Nephron progenitor cell (in vitro differentiated cells): Measurements from ENCODE around the gene PVR.
"Not testable (repeated sequence)": the region's sequence is repeated elsewhere in the genome, so short reads cannot be mapped to it uniquely, and the experiment has no call there.

Experiments
- DNase-seq: peaks from one replicate; pipeline ENCODE4 v3.0.0; 2021
- H3K27ac Mint-ChIP-seq: 2 replicates; pipeline ENCODE4 v1.8.0; 2021; ENCODE audit warnings: mild to moderate bottlenecking, moderate library complexity, mixed read lengths
- H3K27me3 Mint-ChIP-seq: 2 replicates; pipeline ENCODE4 v1.8.0; 2021; ENCODE audit warnings: mild to moderate bottlenecking, low read depth, mixed read lengths; ENCODE audit not compliant: poor library complexity
- H3K36me3 Mint-ChIP-seq: 2 replicates; pipeline ENCODE4 v1.8.0; 2021; ENCODE audit warnings: low read depth, mixed read lengths
- H3K4me1 Mint-ChIP-seq: 2 replicates; pipeline ENCODE4 v1.8.0; 2021; ENCODE audit warnings: mixed read lengths
- H3K4me3 Mint-ChIP-seq: 2 replicates; pipeline ENCODE4 v1.8.0; 2021; ENCODE audit warnings: mild to moderate bottlenecking, moderate library complexity, mixed read lengths
- H3K9me3 Mint-ChIP-seq: 2 replicates; pipeline ENCODE4 v1.8.0; 2021; ENCODE audit warnings: mild to moderate bottlenecking, moderate library complexity, mixed read lengths
- CTCF ChIP-seq: fragments of 200-600 bp; sonication (generic); IDR thresholded peaks from 2 replicates; pipeline ENCODE4 v1.5.0; 2021; ENCODE audit warnings: antibody characterized with exemption

The PVR gene

GRCh38 chr19:44705502-44706010, 61.8 kb downstream of the PVR start:
- no peaks in the 10 kb centered on the region for H3K9me3 Mint-ChIP-seq
- no peak for TF ChIP-seq CTCF
- no peak overlapping the region for H3K27ac Mint-ChIP-seq
- no peak for DNase-seq
- no peaks in the 10 kb centered on the region for H3K36me3 Mint-ChIP-seq
- H3K27me3 Mint-ChIP-seq, result peaks cover 8% of the 10 kb centered on the region
- H3K4me1 Mint-ChIP-seq, result peaks cover 4% of the 10 kb centered on the region
- H3K4me3 Mint-ChIP-seq, result no peak overlapping the region

GRCh38 chr19:44706506-44707236, 63.0 kb downstream of the PVR start:
- H3K27ac Mint-ChIP-seq, result no peak overlapping the region
- DNase-seq, result no peak
- no peaks in the 10 kb centered on the region for H3K36me3 Mint-ChIP-seq
- no peak for TF ChIP-seq CTCF
- H3K4me3 Mint-ChIP-seq, result no peak overlapping the region
- H3K4me1 Mint-ChIP-seq, result peaks cover 4% of the 10 kb centered on the region
- peaks cover 8% of the 10 kb centered on the region for H3K27me3 Mint-ChIP-seq
- H3K9me3 Mint-ChIP-seq, result no peaks in the 10 kb centered on the region

GRCh38 chr19:44707794-44708193, 64.1 kb downstream of the PVR start:
- DNase-seq, result no peak
- H3K4me1 Mint-ChIP-seq, result peaks cover 3% of the 10 kb centered on the region
- H3K4me3 Mint-ChIP-seq, result no peak overlapping the region
- no peaks in the 10 kb centered on the region for H3K9me3 Mint-ChIP-seq
- no peak for TF ChIP-seq CTCF
- H3K27ac Mint-ChIP-seq, result no peak overlapping the region
- H3K27me3 Mint-ChIP-seq, result peaks cover 8% of the 10 kb centered on the region
- no peaks in the 10 kb centered on the region for H3K36me3 Mint-ChIP-seq

- H3K27me3 Mint-ChIP-seq, result peaks cover 8% of the 10 kb centered on the region
- H3K27ac Mint-ChIP-seq, result no peak overlapping the region
- H3K4me3 Mint-ChIP-seq, result no peak overlapping the region
- no peak for TF ChIP-seq CTCF
- H3K4me1 Mint-ChIP-seq, result no peaks in the 10 kb centered on the region
- no peaks in the 10 kb centered on the region for H3K36me3 Mint-ChIP-seq
- peaks cover under 1% of the 10 kb centered on the region for H3K9me3 Mint-ChIP-seq
- DNase-seq, result no peak
Observed at GRCh38 chr19:44708940-44709339, 65.2 kb downstream of the PVR start.

GRCh38 chr19:44709434-44710266, 65.9 kb downstream of the PVR start:
- H3K36me3 Mint-ChIP-seq, H3K9me3 Mint-ChIP-seq, DNase-seq, H3K4me3 Mint-ChIP-seq, H3K4me1 Mint-ChIP-seq, H3K27ac Mint-ChIP-seq: not testable (repeated sequence)
- H3K27me3 Mint-ChIP-seq, result peaks cover 13% of the 10 kb centered on the region

- Mint-ChIP-seq H3K27me3 (peaks cover 12% of the 10 kb centered on the region), H3K9me3 (peaks cover 16% of the 10 kb centered on the region), H3K4me1 (no peaks in the 10 kb centered on the region), H3K27ac (peak overlapping the region; percentile 65), H3K36me3 (no peaks in the 10 kb centered on the region), H3K4me3 (no peak overlapping the region)
- no peak for DNase-seq
- no peak for TF ChIP-seq CTCF
Observed at GRCh38 chr19:44710483-44710882, 66.8 kb downstream of the PVR start.
